Liver (tissue), 3 donors: Measurements from ENCODE around the gene SEMA4D.

Experiments used
- EGR1 ChIP-seq, 2 donors: IDR thresholded peaks; 2 replicates each; pipeline ENCODE4 v1.6.1; 2016 to 2018; ENCODE audit warnings: antibody characterized with exemption in 2 of 2, low read depth in 2 of 2
- RAD21 ChIP-seq, 2 donors: IDR thresholded peaks; 2 replicates each; pipeline ENCODE4 v1.6.1; 2016; ENCODE audit warnings: antibody characterized with exemption in 2 of 2, mild to moderate bottlenecking in 2 of 2
- SP1 ChIP-seq: IDR thresholded peaks from 2 replicates; pipeline ENCODE4 v1.6.1; 2018; ENCODE audit warnings: antibody characterized with exemption, mild to moderate bottlenecking
- TAF1 ChIP-seq: conservative IDR thresholded peaks from 2 replicates; pipeline ENCODE4 v1.6.1; 2016; ENCODE audit warnings: antibody characterized with exemption, mild to moderate bottlenecking
- YY1 ChIP-seq: IDR thresholded peaks from 2 replicates; pipeline ENCODE4 v1.6.1; 2016; ENCODE audit warnings: antibody characterized with exemption, mild to moderate bottlenecking
- TF ChIP-seq, protein P1 (sequence below): IDR thresholded peaks from 2 replicates; pipeline ENCODE4 v1.6.1; 2016; ENCODE audit warnings: antibody characterized with exemption
- TF ChIP-seq, protein P2 (sequence below): IDR thresholded peaks from 2 replicates; pipeline ENCODE4 v1.6.1; 2016; ENCODE audit warnings: antibody characterized with exemption, mild to moderate bottlenecking
- TF ChIP-seq, protein P3 (sequence below): fragments of 150-350 bp; IDR thresholded peaks from 2 replicates; pipeline ENCODE4 v1.5.1; 2017; ENCODE audit warnings: improper control_type of control experiment, low read depth, low read length; ENCODE audit not compliant: missing input control
- donor health status: healthy.
- donor health status: healthy.

DNA sequence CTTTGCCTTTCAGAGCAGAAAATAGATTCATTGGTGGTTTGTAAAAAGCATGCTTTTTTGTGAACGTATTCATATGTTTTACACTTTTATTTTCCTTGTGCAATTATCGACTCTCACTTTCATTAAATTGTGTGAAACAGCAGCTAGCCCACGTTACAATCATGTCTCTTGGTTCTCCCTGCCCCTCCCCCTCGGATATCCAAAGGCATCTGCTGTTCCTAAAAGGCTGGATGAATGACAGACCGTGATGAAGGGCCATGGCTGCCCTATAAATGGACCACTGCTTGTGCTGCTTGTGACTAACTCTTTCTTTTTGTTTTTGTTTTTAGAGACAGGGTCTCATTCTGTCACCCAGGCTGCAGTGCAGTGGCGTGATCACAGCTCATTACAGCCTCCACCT, 17.0 kb upstream of the SEMA4D start:
- TF ChIP-seq, protein P1, sequence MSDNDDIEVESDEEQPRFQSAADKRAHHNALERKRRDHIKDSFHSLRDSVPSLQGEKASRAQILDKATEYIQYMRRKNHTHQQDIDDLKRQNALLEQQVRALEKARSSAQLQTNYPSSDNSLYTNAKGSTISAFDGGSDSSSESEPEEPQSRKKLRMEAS: no peak
- TF ChIP-seq, protein P2, sequence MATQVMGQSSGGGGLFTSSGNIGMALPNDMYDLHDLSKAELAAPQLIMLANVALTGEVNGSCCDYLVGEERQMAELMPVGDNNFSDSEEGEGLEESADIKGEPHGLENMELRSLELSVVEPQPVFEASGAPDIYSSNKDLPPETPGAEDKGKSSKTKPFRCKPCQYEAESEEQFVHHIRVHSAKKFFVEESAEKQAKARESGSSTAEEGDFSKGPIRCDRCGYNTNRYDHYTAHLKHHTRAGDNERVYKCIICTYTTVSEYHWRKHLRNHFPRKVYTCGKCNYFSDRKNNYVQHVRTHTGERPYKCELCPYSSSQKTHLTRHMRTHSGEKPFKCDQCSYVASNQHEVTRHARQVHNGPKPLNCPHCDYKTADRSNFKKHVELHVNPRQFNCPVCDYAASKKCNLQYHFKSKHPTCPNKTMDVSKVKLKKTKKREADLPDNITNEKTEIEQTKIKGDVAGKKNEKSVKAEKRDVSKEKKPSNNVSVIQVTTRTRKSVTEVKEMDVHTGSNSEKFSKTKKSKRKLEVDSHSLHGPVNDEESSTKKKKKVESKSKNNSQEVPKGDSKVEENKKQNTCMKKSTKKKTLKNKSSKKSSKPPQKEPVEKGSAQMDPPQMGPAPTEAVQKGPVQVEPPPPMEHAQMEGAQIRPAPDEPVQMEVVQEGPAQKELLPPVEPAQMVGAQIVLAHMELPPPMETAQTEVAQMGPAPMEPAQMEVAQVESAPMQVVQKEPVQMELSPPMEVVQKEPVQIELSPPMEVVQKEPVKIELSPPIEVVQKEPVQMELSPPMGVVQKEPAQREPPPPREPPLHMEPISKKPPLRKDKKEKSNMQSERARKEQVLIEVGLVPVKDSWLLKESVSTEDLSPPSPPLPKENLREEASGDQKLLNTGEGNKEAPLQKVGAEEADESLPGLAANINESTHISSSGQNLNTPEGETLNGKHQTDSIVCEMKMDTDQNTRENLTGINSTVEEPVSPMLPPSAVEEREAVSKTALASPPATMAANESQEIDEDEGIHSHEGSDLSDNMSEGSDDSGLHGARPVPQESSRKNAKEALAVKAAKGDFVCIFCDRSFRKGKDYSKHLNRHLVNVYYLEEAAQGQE: no peak
- no peak for TF ChIP-seq RAD21 (IDR thresholded peaks at IDR 0.05)
- TF ChIP-seq, protein P3, sequence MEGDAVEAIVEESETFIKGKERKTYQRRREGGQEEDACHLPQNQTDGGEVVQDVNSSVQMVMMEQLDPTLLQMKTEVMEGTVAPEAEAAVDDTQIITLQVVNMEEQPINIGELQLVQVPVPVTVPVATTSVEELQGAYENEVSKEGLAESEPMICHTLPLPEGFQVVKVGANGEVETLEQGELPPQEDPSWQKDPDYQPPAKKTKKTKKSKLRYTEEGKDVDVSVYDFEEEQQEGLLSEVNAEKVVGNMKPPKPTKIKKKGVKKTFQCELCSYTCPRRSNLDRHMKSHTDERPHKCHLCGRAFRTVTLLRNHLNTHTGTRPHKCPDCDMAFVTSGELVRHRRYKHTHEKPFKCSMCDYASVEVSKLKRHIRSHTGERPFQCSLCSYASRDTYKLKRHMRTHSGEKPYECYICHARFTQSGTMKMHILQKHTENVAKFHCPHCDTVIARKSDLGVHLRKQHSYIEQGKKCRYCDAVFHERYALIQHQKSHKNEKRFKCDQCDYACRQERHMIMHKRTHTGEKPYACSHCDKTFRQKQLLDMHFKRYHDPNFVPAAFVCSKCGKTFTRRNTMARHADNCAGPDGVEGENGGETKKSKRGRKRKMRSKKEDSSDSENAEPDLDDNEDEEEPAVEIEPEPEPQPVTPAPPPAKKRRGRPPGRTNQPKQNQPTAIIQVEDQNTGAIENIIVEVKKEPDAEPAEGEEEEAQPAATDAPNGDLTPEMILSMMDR: no peak
- TF ChIP-seq TAF1: no peak
- TF ChIP-seq SP1: no peak
- no peak for TF ChIP-seq EGR1 (IDR thresholded peaks at IDR 0.05; ENCODE audit: low read depth in 2 of 2)
- no peak for TF ChIP-seq YY1
